Subcutaneous abdominal adipose tissue (tissue), 5 donors: ENCODE results near the gene ANAPC5.

ENCODE experiments used
- H3K27ac ChIP-seq: one replicate; pipeline ENCODE4 v1.7.0; 2013; ENCODE audit warnings: low read depth, mild to moderate bottlenecking, inconsistent platforms, low read length, moderate library complexity
- H3K27me3 ChIP-seq, 5 donors: one replicate each; pipeline ENCODE4 v1.7.0; 2013; ENCODE audit warnings: low read length in 5 of 5, inconsistent platforms in 1 of 5; ENCODE audit not compliant: control insufficient read depth in 5 of 5, insufficient read depth in 4 of 5
- H3K36me3 ChIP-seq, 5 donors: one replicate each; pipeline ENCODE4 v1.7.0; 2013; ENCODE audit warnings: low read length in 5 of 5; ENCODE audit not compliant: control insufficient read depth in 5 of 5, insufficient read depth in 5 of 5
- H3K4me1 ChIP-seq, 5 donors: one replicate each; pipeline ENCODE4 v1.7.0; 2013; ENCODE audit warnings: low read length in 5 of 5, mild to moderate bottlenecking in 3 of 5, moderate library complexity in 1 of 5; ENCODE audit not compliant: control insufficient read depth in 5 of 5, insufficient read depth in 5 of 5
- H3K4me3 ChIP-seq, 5 donors: one replicate each; pipeline ENCODE4 v1.7.0; 2013; ENCODE audit warnings: low read length in 5 of 5, low read depth in 1 of 5
- H3K9ac ChIP-seq, 5 donors: one replicate each; pipeline ENCODE4 v1.7.0; 2013; ENCODE audit warnings: low read length in 5 of 5, mild to moderate bottlenecking in 4 of 5, moderate library complexity in 3 of 5
- H3K9me3 ChIP-seq, 5 donors: one replicate each; pipeline ENCODE4 v1.7.0; 2013; ENCODE audit warnings: low read length in 5 of 5; ENCODE audit not compliant: control insufficient read depth in 5 of 5
- donor health status: healthy.
- donor health status: healthy.
- donor health status: healthy.
- donor health status: healthy.
- donor health status: healthy.

The ANAPC5 gene

GRCh38 chr12:121297435-121297991 is 54.7 kb downstream of the ANAPC5 start:
- H3K4me3 ChIP-seq, result peak overlapping the region; percentile 74 to 87 (median 83)
- H3K4me1 ChIP-seq, result peaks cover 6 to 48% (median 44%) of the 10 kb centered on the region in 5 donors
- peak overlapping the region in 4 of 5 donors; percentile 72 to 80 (median 78) for H3K9ac ChIP-seq
- no peaks in the 10 kb centered on the region for H3K27me3 ChIP-seq
- H3K9me3 ChIP-seq, result no peaks in the 10 kb centered on the region
- H3K27ac ChIP-seq, result peak overlapping the region; percentile 57
- peaks cover 0 to 2% (median 0%) of the 10 kb centered on the region in 5 donors for H3K36me3 ChIP-seq

- Histone ChIP-seq H3K36me3 (peaks cover 0 to 4% (median 0%) of the 10 kb centered on the region in 5 donors), H3K9ac (peak within 1 kb of the TSS; percentile 48 to 93 (median 86)), H3K4me1 (peaks cover 6 to 50% (median 46%) of the 10 kb centered on the region in 5 donors), H3K4me3 (peak within 1 kb of the TSS; percentile 86 to 95 (median 88)), H3K9me3 (no peaks in the 10 kb centered on the region), H3K27ac (peak within 1 kb of the TSS; percentile 62), H3K27me3 (no peaks in the 10 kb centered on the region)
These were observed 55.4 kb downstream of the ANAPC5 start, which contains the start of gene CAMKK2 for GRCh38 chr12:121296618-121297434. CAMKK2 (minus strand) TSS chr12:121296709; CDS start chr12:121274526, 22,183 bp downstream.

GRCh38 chr12:121295746-121296617 is 56.2 kb downstream of the ANAPC5 start:
- peaks cover 6 to 54% (median 51%) of the 10 kb centered on the region in 5 donors for H3K4me1 ChIP-seq
- H3K27me3 ChIP-seq, result no peaks in the 10 kb centered on the region
- H3K36me3 ChIP-seq, result peaks cover 0 to 10% (median 0%) of the 10 kb centered on the region in 5 donors
- H3K4me3 ChIP-seq, result peak overlapping the region; percentile 76 to 95 (median 88)
- peak overlapping the region; percentile 62 for H3K27ac ChIP-seq
- H3K9ac ChIP-seq, result peak overlapping the region; percentile 48 to 93 (median 86)
- H3K9me3 ChIP-seq, result no peaks in the 10 kb centered on the region

- H3K4me1 ChIP-seq, result peaks cover 6 to 58% (median 51%) of the 10 kb centered on the region in 5 donors
- no peaks in the 10 kb centered on the region for H3K9me3 ChIP-seq
- H3K36me3 ChIP-seq, result peaks cover 0 to 10% (median 0%) of the 10 kb centered on the region in 5 donors
- no peaks in the 10 kb centered on the region for H3K27me3 ChIP-seq
- H3K4me3 ChIP-seq, result peak overlapping the region; percentile 76 to 95 (median 88)
- peak overlapping the region; percentile 62 for H3K27ac ChIP-seq
- H3K9ac ChIP-seq, result peak overlapping the region in 4 of 5 donors; percentile 75 to 93 (median 89)
These were observed 57.0 kb downstream of the ANAPC5 start for GRCh38 chr12:121295116-121295745.

- no peak overlapping the region for H3K4me3 ChIP-seq
These were observed 57.9 kb downstream of the ANAPC5 start for GRCh38 chr12:121294151-121294889.

GRCh38 chr12:121293603-121294002 is 58.6 kb downstream of the ANAPC5 start:
- Histone ChIP-seq H3K27ac (no peak overlapping the region), H3K9me3 (no peaks in the 10 kb centered on the region), H3K9ac (no peak overlapping the region), H3K27me3 (no peaks in the 10 kb centered on the region), H3K36me3 (peaks cover 0 to 10% (median 0%) of the 10 kb centered on the region in 5 donors), H3K4me1 (peaks cover 6 to 75% (median 66%) of the 10 kb centered on the region in 5 donors), H3K4me3 (peak overlapping the region in 1 of 5 donors; percentile 9)

More at GRCh38 chr12:121294151-121294889, 57.9 kb downstream of the ANAPC5 start:
- Histone ChIP-seq H3K9ac (peak overlapping the region in 1 of 5 donors; percentile 16), H3K36me3 (peaks cover 0 to 10% (median 0%) of the 10 kb centered on the region in 5 donors), H3K4me1 (peaks cover 6 to 67% (median 58%) of the 10 kb centered on the region in 5 donors), H3K9me3 (no peaks in the 10 kb centered on the region), H3K27me3 (no peaks in the 10 kb centered on the region), H3K27ac (no peak overlapping the region)

GRCh38 chr12:121290410-121290809 is 61.8 kb downstream of the ANAPC5 start:
- H3K27ac ChIP-seq, result peak overlapping the region; percentile 78
- H3K27me3 ChIP-seq, result no peaks in the 10 kb centered on the region
- no peak overlapping the region for H3K4me3 ChIP-seq
- peaks cover 0 to 10% (median 0%) of the 10 kb centered on the region in 5 donors for H3K36me3 ChIP-seq
- H3K4me1 ChIP-seq, result peaks cover 2 to 68% (median 59%) of the 10 kb centered on the region in 5 donors
- no peaks in the 10 kb centered on the region for H3K9me3 ChIP-seq
- no peak overlapping the region for H3K9ac ChIP-seq

- H3K9me3 ChIP-seq, result no peaks in the 10 kb centered on the region
- no peak overlapping the region for H3K9ac ChIP-seq
- H3K4me3 ChIP-seq, result no peak overlapping the region
- no peaks in the 10 kb centered on the region for H3K27me3 ChIP-seq
- peaks cover 0 to 10% (median 0%) of the 10 kb centered on the region in 5 donors for H3K36me3 ChIP-seq
- H3K4me1 ChIP-seq, result peaks cover 2 to 67% (median 55%) of the 10 kb centered on the region in 5 donors
- peak overlapping the region; percentile 78 for H3K27ac ChIP-seq
These were observed 62.2 kb downstream of the ANAPC5 start for GRCh38 chr12:121289962-121290361.
